Measurements from ENCODE around the gene NEURL4.

GRCh38 chr17:7352503-7352889 lies 23.4 kb upstream of the NEURL4 start:
- TF ChIP-seq, protein P1, sequence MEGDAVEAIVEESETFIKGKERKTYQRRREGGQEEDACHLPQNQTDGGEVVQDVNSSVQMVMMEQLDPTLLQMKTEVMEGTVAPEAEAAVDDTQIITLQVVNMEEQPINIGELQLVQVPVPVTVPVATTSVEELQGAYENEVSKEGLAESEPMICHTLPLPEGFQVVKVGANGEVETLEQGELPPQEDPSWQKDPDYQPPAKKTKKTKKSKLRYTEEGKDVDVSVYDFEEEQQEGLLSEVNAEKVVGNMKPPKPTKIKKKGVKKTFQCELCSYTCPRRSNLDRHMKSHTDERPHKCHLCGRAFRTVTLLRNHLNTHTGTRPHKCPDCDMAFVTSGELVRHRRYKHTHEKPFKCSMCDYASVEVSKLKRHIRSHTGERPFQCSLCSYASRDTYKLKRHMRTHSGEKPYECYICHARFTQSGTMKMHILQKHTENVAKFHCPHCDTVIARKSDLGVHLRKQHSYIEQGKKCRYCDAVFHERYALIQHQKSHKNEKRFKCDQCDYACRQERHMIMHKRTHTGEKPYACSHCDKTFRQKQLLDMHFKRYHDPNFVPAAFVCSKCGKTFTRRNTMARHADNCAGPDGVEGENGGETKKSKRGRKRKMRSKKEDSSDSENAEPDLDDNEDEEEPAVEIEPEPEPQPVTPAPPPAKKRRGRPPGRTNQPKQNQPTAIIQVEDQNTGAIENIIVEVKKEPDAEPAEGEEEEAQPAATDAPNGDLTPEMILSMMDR (IDR thresholded peaks at IDR 0.05): no peak; the same call in 2 of the 3 replicates
- no peak for TF ChIP-seq POLR2AphosphoS2 (conservative IDR thresholded peaks at IDR 0.05; ENCODE audit: low read length)
- no peak for TF ChIP-seq ZNF302 (CRISPR knock-in tag; IDR thresholded peaks at IDR 0.05)
- TF ChIP-seq, protein P2, sequence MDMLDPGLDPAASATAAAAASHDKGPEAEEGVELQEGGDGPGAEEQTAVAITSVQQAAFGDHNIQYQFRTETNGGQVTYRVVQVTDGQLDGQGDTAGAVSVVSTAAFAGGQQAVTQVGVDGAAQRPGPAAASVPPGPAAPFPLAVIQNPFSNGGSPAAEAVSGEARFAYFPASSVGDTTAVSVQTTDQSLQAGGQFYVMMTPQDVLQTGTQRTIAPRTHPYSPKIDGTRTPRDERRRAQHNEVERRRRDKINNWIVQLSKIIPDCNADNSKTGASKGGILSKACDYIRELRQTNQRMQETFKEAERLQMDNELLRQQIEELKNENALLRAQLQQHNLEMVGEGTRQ (IDR thresholded peaks at IDR 0.05): no peak
- no peak for TF ChIP-seq BCL3 (IDR thresholded peaks at IDR 0.05)
- no peak for TF ChIP-seq EP300 (IDR thresholded peaks at IDR 0.05)
- no peak for TF ChIP-seq CHD2 (IDR thresholded peaks at IDR 0.05; ENCODE audit: low read length, partially characterized antibody)
